Measurements from ENCODE around the gene SLC37A4.

- TF ChIP-seq POLR2A (IDR thresholded peaks at IDR 0.05) (no peak), CTCF (IDR thresholded peaks at IDR 0.05) (no peak)
Measured at GRCh38 chr11:119034813-119035212, 4.1 kb upstream of the SLC37A4 start.

Measured in Peyer's patch (tissue), 4 donors.